Esophagus muscularis mucosa (tissue), 3 donors: ENCODE measurements around the gene AHCYL2.

Experiments used
- POLR2A ChIP-seq: fragments of 450-650 bp; IDR thresholded peaks from one replicate; pipeline ENCODE4 v1.6.1; 2017; ENCODE audit warnings: antibody characterized with exemption, moderate library complexity, mild to moderate bottlenecking, low read depth
- POLR2AphosphoS5 ChIP-seq, 2 donors: sonication (generic); formaldehyde crosslinking; IDR thresholded peaks; one replicate each; pipeline ENCODE4 v1.6.1; 2017; ENCODE audit warnings: antibody characterized with exemption in 2 of 2
- TF ChIP-seq, protein P1 (sequence below), 3 experiments: fragments of 200-600 bp in 2 of 3; fragments of 450-650 bp in 1 of 3; sonication (generic) in 2 of 3; IDR thresholded peaks; one replicate each; pipeline ENCODE4 v1.5.1; 2017 to 2019; ENCODE audit warnings: antibody characterized with exemption in 3 of 3, mild to moderate bottlenecking in 2 of 3, moderate library complexity in 1 of 3

DNA sequence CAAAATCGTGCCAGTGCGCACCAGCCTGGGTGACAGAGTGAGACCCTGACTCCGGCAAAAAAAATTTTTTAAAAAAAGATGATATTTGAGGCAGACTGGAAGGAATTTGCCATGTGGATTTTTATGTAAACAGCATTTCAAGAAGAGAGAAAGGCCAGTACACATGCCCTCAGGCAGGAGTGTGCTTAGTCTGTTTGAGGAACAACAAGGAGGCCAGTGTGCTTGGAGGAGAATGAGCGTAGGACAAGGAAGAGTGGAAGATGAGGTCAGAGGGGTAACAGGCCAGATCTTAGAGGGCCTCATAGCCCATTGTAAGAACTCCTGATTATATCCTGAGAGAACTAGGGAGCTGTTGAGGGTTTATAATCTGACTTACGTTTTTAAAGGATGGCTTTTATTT, 192.2 kb downstream of the AHCYL2 start:
- TF ChIP-seq, protein P1, sequence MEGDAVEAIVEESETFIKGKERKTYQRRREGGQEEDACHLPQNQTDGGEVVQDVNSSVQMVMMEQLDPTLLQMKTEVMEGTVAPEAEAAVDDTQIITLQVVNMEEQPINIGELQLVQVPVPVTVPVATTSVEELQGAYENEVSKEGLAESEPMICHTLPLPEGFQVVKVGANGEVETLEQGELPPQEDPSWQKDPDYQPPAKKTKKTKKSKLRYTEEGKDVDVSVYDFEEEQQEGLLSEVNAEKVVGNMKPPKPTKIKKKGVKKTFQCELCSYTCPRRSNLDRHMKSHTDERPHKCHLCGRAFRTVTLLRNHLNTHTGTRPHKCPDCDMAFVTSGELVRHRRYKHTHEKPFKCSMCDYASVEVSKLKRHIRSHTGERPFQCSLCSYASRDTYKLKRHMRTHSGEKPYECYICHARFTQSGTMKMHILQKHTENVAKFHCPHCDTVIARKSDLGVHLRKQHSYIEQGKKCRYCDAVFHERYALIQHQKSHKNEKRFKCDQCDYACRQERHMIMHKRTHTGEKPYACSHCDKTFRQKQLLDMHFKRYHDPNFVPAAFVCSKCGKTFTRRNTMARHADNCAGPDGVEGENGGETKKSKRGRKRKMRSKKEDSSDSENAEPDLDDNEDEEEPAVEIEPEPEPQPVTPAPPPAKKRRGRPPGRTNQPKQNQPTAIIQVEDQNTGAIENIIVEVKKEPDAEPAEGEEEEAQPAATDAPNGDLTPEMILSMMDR (IDR thresholded peaks at IDR 0.05), result no peak
- TF ChIP-seq POLR2AphosphoS5 (IDR thresholded peaks at IDR 0.05) (no peak), POLR2A (no peak)
